Neural cell (in vitro differentiated cells): ENCODE results near the gene SDC3.

Source experiments
- EP300 ChIP-seq: fragments of 450-650 bp; conservative IDR thresholded peaks from 2 replicates; pipeline ENCODE4 v1.6.1; 2014; ENCODE audit warnings: antibody characterized with exemption, mild to moderate bottlenecking, moderate library complexity; ENCODE audit not compliant: poor library complexity, severe bottlenecking
- EZH2 ChIP-seq: fragments of 200-600, 300-800 bp; shearing (Covaris generic), sonication (generic); IDR thresholded peaks from 2 replicates; pipeline ENCODE4 v1.6.1; 2014; ENCODE audit warnings: antibody characterized with exemption, low read length, borderline replicate concordance, mild to moderate bottlenecking; ENCODE audit not compliant: insufficient read depth, poor library complexity, severe bottlenecking
- MXI1 ChIP-seq: fragments of 450-650 bp; conservative IDR thresholded peaks from 2 replicates; pipeline ENCODE4 v1.6.1; 2014; ENCODE audit warnings: antibody characterized with exemption, mild to moderate bottlenecking; ENCODE audit not compliant: poor library complexity, severe bottlenecking
- POLR2AphosphoS5 ChIP-seq: IDR thresholded peaks from 2 replicates; pipeline ENCODE4 v1.6.1; 2012
- RAD21 ChIP-seq: fragments of 450-650 bp; conservative IDR thresholded peaks from 2 replicates; pipeline ENCODE4 v1.6.1; 2014; ENCODE audit warnings: antibody characterized with exemption, mild to moderate bottlenecking, moderate library complexity
- SMC3 ChIP-seq: fragments of 450-650 bp; conservative IDR thresholded peaks from 2 replicates; pipeline ENCODE4 v1.6.1; 2014; ENCODE audit warnings: antibody characterized with exemption, mild to moderate bottlenecking, moderate library complexity; ENCODE audit not compliant: poor library complexity
- TAF1 ChIP-seq: IDR thresholded peaks from 2 replicates; pipeline ENCODE4 v1.6.1; 2012; ENCODE audit warnings: low read depth
- TF ChIP-seq, protein P1 (sequence below): fragments of 450-650 bp; IDR thresholded peaks from 2 replicates; pipeline ENCODE4 v1.5.1; 2014; ENCODE audit warnings: antibody characterized with exemption, mild to moderate bottlenecking, moderate library complexity; ENCODE audit not compliant: poor library complexity, severe bottlenecking
- TF ChIP-seq, protein P2 (sequence below): IDR thresholded peaks from 2 replicates; pipeline ENCODE4 v1.6.1; 2012; ENCODE audit warnings: borderline replicate concordance

DNA sequence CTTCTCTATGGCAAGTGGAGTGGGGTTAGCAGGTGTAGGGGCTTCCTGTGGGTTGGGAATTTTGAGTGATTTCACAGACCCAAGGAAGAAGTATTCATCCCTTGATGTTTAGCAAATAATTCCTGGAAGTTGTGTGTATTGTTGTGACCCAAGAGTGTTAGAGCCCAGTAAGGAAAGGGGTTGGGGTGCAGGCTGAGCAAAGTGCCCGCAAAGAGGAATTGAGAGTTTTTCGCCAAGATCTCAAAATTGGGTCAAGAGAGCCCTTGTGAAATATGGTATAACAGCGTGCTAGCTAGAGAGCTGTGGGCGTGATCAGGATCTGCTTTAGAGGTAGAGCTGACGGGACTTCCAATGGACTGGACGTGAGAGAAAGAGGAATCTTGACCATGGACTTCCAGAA, 78.0 kb downstream of the SDC3 start:
- TF ChIP-seq EZH2 (no peak), EP300 (no peak), SMC3 (no peak), POLR2AphosphoS5 (no peak), TAF1 (no peak), RAD21 (no peak), MXI1 (no peak)
- TF ChIP-seq, protein P1, sequence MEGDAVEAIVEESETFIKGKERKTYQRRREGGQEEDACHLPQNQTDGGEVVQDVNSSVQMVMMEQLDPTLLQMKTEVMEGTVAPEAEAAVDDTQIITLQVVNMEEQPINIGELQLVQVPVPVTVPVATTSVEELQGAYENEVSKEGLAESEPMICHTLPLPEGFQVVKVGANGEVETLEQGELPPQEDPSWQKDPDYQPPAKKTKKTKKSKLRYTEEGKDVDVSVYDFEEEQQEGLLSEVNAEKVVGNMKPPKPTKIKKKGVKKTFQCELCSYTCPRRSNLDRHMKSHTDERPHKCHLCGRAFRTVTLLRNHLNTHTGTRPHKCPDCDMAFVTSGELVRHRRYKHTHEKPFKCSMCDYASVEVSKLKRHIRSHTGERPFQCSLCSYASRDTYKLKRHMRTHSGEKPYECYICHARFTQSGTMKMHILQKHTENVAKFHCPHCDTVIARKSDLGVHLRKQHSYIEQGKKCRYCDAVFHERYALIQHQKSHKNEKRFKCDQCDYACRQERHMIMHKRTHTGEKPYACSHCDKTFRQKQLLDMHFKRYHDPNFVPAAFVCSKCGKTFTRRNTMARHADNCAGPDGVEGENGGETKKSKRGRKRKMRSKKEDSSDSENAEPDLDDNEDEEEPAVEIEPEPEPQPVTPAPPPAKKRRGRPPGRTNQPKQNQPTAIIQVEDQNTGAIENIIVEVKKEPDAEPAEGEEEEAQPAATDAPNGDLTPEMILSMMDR = no peak
- TF ChIP-seq, protein P2, sequence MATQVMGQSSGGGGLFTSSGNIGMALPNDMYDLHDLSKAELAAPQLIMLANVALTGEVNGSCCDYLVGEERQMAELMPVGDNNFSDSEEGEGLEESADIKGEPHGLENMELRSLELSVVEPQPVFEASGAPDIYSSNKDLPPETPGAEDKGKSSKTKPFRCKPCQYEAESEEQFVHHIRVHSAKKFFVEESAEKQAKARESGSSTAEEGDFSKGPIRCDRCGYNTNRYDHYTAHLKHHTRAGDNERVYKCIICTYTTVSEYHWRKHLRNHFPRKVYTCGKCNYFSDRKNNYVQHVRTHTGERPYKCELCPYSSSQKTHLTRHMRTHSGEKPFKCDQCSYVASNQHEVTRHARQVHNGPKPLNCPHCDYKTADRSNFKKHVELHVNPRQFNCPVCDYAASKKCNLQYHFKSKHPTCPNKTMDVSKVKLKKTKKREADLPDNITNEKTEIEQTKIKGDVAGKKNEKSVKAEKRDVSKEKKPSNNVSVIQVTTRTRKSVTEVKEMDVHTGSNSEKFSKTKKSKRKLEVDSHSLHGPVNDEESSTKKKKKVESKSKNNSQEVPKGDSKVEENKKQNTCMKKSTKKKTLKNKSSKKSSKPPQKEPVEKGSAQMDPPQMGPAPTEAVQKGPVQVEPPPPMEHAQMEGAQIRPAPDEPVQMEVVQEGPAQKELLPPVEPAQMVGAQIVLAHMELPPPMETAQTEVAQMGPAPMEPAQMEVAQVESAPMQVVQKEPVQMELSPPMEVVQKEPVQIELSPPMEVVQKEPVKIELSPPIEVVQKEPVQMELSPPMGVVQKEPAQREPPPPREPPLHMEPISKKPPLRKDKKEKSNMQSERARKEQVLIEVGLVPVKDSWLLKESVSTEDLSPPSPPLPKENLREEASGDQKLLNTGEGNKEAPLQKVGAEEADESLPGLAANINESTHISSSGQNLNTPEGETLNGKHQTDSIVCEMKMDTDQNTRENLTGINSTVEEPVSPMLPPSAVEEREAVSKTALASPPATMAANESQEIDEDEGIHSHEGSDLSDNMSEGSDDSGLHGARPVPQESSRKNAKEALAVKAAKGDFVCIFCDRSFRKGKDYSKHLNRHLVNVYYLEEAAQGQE = no peak
